ENCODE measurements around the gene MED13L.

MED13L gene

GRCh38 chr12:116313194-116313927 lies 35.9 kb upstream of the MED13L start:
- no peak for TF ChIP-seq CTCF (IDR thresholded peaks at IDR 0.05)
- DNase-seq (ENCODE audit: low spot score): no peak
- Histone ChIP-seq H3K4me3 (no peak overlapping the region), H3K27ac (no peak overlapping the region)

- no peak for TF ChIP-seq CTCF (IDR thresholded peaks at IDR 0.05)
- Histone ChIP-seq H3K27ac (no peak overlapping the region), H3K4me3 (no peak overlapping the region)
- no peak for DNase-seq (ENCODE audit: low spot score)
Observed at GRCh38 chr12:116310082-116310481, 32.6 kb upstream of the MED13L start.

- H3K27ac ChIP-seq: no peak overlapping the region
- no peak for TF ChIP-seq CTCF (IDR thresholded peaks at IDR 0.05)
- H3K4me3 ChIP-seq: no peak overlapping the region
- DNase-seq (ENCODE audit: low spot score): no peak
Observed at GRCh38 chr12:116309343-116309742, 31.9 kb upstream of the MED13L start.

GRCh38 chr12:116308647-116309046 lies 31.2 kb upstream of the MED13L start:
- no peak for TF ChIP-seq CTCF (IDR thresholded peaks at IDR 0.05)
- no peak overlapping the region for H3K27ac ChIP-seq
- DNase-seq (ENCODE audit: low spot score): no peak
- H3K4me3 ChIP-seq: no peak overlapping the region

- DNase-seq (ENCODE audit: low spot score): no peak
- TF ChIP-seq CTCF (IDR thresholded peaks at IDR 0.05): no peak
- Histone ChIP-seq H3K4me3 (no peak overlapping the region), H3K27ac (no peak overlapping the region)
Observed at GRCh38 chr12:116306968-116307367, 29.5 kb upstream of the MED13L start.

- Histone ChIP-seq H3K4me3 (no peak overlapping the region), H3K27ac (no peak overlapping the region)
- TF ChIP-seq CTCF (IDR thresholded peaks at IDR 0.05): no peak
- DNase-seq (ENCODE audit: low spot score): no peak
Observed at GRCh38 chr12:116306506-116306905, 29.0 kb upstream of the MED13L start.

- H3K27ac ChIP-seq: no peak overlapping the region
- no peak for DNase-seq (ENCODE audit: low spot score)
- TF ChIP-seq CTCF (IDR thresholded peaks at IDR 0.05): no peak
Observed at GRCh38 chr12:116304621-116305020, 27.1 kb upstream of the MED13L start.

More at GRCh38 chr12:116304621-116305020, 27.1 kb upstream of the MED13L start:
- no peak overlapping the region for H3K4me3 ChIP-seq

All from coronary artery (tissue), 2 donors.